K562 (cell line): ENCODE measurements around the gene MKS1. TPM values are rescaled to one million over a fixed set of nuclear protein-coding genes. Genes with fewer than 3 reads are reported as not detected.

ENCODE experiments used
- ADNP ChIP-seq: fragments of 200-800 bp; sonication (Bioruptor generic); IDR thresholded peaks from 2 replicates; pipeline ENCODE4 v1.6.1; 2016; ENCODE audit warnings: missing genetic modification characterization, missing compliant biosample characterization
- FOXA1 ChIP-seq: fragments of 450-650 bp; IDR thresholded peaks from 2 replicates; pipeline ENCODE4 v1.6.1; 2016; ENCODE audit warnings: mild to moderate bottlenecking, borderline replicate concordance
- HIVEP1 ChIP-seq: fragments of 250-450 bp; sonication (Bioruptor Pico); IDR thresholded peaks from 2 replicates; pipeline ENCODE4 v1.4.0; 2020; ENCODE audit warnings: mild to moderate bottlenecking
- L3MBTL2 ChIP-seq: fragments of 450-650 bp; IDR thresholded peaks from 2 replicates; pipeline ENCODE4 v1.6.1; 2016; ENCODE audit warnings: mild to moderate bottlenecking, moderate library complexity
- NFE2 ChIP-seq: IDR thresholded peaks from 2 replicates; pipeline ENCODE4 v1.6.1; 2014; ENCODE audit warnings: antibody characterized with exemption, low read depth
- NFRKB ChIP-seq: fragments of 450-650 bp; IDR thresholded peaks from 2 replicates; pipeline ENCODE4 v1.6.1; 2016; ENCODE audit warnings: low read depth
- NR3C1 ChIP-seq: sonication (generic); formaldehyde crosslinking; IDR thresholded peaks from 2 replicates; pipeline ENCODE4 v1.8.1; 2022; ENCODE audit warnings: missing genetic modification reagents
- RBM39 ChIP-seq: fragments of 200-400 bp; formaldehyde crosslinking; optimal IDR thresholded peaks from 2 replicates; pipeline ENCODE3; 2018; ENCODE audit warnings: low read depth, low read length
- RUNX1 ChIP-seq: sonication (generic); IDR thresholded peaks from 2 replicates; pipeline ENCODE4 v1.6.1; 2016; ENCODE audit warnings: antibody characterized with exemption, low read depth
- SMARCA4 ChIP-seq: fragments of 450-650 bp; IDR thresholded peaks from 2 replicates; pipeline ENCODE4 v1.6.1; 2016
- SMARCA5 ChIP-seq: fragments of 450-650 bp; IDR thresholded peaks from 2 replicates; pipeline ENCODE4 v1.6.1; 2016
- SOX6 ChIP-seq: fragments of 450-650 bp; IDR thresholded peaks from 2 replicates; pipeline ENCODE4 v1.6.1; 2014; ENCODE audit warnings: mild to moderate bottlenecking
- TRIM28 ChIP-seq: fragments of 450-650 bp; IDR thresholded peaks from 2 replicates; pipeline ENCODE4 v1.6.1; 2017
- U2AF2 ChIP-seq: fragments of 200-400 bp; formaldehyde crosslinking; optimal IDR thresholded peaks from 2 replicates; pipeline ENCODE3; 2017; ENCODE audit warnings: low read depth, mild to moderate bottlenecking, low read length
- ZNF174 ChIP-seq: fragments of 250-450 bp; sonication (Bioruptor Pico); IDR thresholded peaks from 2 replicates; pipeline ENCODE4 v1.4.0; 2020; ENCODE audit warnings: mild to moderate bottlenecking
- ZNF583 ChIP-seq: fragments of 250-450 bp; sonication (Bioruptor Pico); IDR thresholded peaks from 2 replicates; pipeline ENCODE4 v1.4.0; 2020
- polyA plus RNA-seq, 8 experiments: library from polyadenylated mRNA; depleted of rRNA in 4 of 8; stranded (reverse) in 5 of 8; unstranded in 3 of 8; fragments of >200 nt; fragmentation: Nextera tagmentation in 2 of 8; fragmentation: Illumina TruSeq in 1 of 8; extraction: Ambion mirVana in 2 of 8; extraction: Trizol in 1 of 8; gene quantifications; 2 replicates each; pipeline versions ENCODE4 v1.2.1 to v1.2.3, GENCODE V29; 2011 to 2014; ENCODE audit warnings: inconsistent platforms in 1 of 8, missing spikeins in 1 of 8
- total RNA-seq, 7 experiments: library from RNA; depleted of rRNA in 6 of 7; stranded (reverse); fragments of >200 nt in 6 of 7; fragmentation: Illumina TruSeq in 2 of 7; extraction: Trizol in 2 of 7; gene quantifications; 2 replicates each; pipeline versions ENCODE4 v1.2.1 to v1.2.3, GENCODE V29; 2011 to 2021; ENCODE audit warnings: low replicate concordance in 1 of 7
- TF ChIP-seq, protein P1 (sequence below), 2 experiments: fragments of 450-650 bp in 1 of 2; sonication (generic) in 1 of 2; formaldehyde crosslinking in 1 of 2; IDR thresholded peaks in 1 of 2; conservative IDR thresholded peaks in 1 of 2; 2 replicates each; pipeline versions ENCODE4 v1.6.1 to v1.8.1; 2016 to 2023; ENCODE audit warnings: mild to moderate bottlenecking in 2 of 2, moderate library complexity in 2 of 2, inconsistent platforms in 1 of 2, missing genetic modification reagents in 1 of 2
- TF ChIP-seq, protein P2 (sequence below): fragments of 200-600 bp; sonication (generic); IDR thresholded peaks from one replicate; pipeline ENCODE4 v1.6.1; 2012; ENCODE audit warnings: mild to moderate bottlenecking, low read depth, low read length, inconsistent platforms
- TF ChIP-seq, protein P3 (sequence below): fragments of 450-650 bp; formaldehyde crosslinking; IDR thresholded peaks from 2 replicates; pipeline ENCODE4 v1.4.0; 2022; ENCODE audit warnings: missing genetic modification characterization

The MKS1 gene
- total and polyA plus RNA-seq, 9 of the 15 experiments (the other 6 are each of a cell fraction or from before 2014, with no cell fraction given) = 16.3 to 31.0 (median 25.9) TPM

GRCh38 chr17:58224315-58224714 lies 5.3 kb upstream of the MKS1 start (continued):
- TF ChIP-seq, protein P1, sequence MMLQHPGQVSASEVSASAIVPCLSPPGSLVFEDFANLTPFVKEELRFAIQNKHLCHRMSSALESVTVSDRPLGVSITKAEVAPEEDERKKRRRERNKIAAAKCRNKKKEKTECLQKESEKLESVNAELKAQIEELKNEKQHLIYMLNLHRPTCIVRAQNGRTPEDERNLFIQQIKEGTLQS (IDR thresholded peaks at IDR 0.05) = peak; percentile 94
- TF ChIP-seq, protein P1 (CRISPR knock-in tag; conservative IDR thresholded peaks at IDR 0.05) = peak; percentile 64; the same call in 1 of the 2 replicates
- TF ChIP-seq NFRKB (no peak), U2AF2 (no peak), ADNP (tag) (no peak), NFE2 (peak; percentile 60), FOXA1 (no peak), SOX6 (no peak), ZNF174 (CRISPR knock-in tag) (no peak), ZNF583 (CRISPR knock-in tag) (no peak), TRIM28 (no peak), RBM39 (no peak), NR3C1 (CRISPR knock-in tag) (no peak), SMARCA5 (no peak), SMARCA4 (peak; percentile 74), RUNX1 (no peak), HIVEP1 (CRISPR knock-in tag) (no peak), L3MBTL2 (no peak)
- TF ChIP-seq, protein P2, sequence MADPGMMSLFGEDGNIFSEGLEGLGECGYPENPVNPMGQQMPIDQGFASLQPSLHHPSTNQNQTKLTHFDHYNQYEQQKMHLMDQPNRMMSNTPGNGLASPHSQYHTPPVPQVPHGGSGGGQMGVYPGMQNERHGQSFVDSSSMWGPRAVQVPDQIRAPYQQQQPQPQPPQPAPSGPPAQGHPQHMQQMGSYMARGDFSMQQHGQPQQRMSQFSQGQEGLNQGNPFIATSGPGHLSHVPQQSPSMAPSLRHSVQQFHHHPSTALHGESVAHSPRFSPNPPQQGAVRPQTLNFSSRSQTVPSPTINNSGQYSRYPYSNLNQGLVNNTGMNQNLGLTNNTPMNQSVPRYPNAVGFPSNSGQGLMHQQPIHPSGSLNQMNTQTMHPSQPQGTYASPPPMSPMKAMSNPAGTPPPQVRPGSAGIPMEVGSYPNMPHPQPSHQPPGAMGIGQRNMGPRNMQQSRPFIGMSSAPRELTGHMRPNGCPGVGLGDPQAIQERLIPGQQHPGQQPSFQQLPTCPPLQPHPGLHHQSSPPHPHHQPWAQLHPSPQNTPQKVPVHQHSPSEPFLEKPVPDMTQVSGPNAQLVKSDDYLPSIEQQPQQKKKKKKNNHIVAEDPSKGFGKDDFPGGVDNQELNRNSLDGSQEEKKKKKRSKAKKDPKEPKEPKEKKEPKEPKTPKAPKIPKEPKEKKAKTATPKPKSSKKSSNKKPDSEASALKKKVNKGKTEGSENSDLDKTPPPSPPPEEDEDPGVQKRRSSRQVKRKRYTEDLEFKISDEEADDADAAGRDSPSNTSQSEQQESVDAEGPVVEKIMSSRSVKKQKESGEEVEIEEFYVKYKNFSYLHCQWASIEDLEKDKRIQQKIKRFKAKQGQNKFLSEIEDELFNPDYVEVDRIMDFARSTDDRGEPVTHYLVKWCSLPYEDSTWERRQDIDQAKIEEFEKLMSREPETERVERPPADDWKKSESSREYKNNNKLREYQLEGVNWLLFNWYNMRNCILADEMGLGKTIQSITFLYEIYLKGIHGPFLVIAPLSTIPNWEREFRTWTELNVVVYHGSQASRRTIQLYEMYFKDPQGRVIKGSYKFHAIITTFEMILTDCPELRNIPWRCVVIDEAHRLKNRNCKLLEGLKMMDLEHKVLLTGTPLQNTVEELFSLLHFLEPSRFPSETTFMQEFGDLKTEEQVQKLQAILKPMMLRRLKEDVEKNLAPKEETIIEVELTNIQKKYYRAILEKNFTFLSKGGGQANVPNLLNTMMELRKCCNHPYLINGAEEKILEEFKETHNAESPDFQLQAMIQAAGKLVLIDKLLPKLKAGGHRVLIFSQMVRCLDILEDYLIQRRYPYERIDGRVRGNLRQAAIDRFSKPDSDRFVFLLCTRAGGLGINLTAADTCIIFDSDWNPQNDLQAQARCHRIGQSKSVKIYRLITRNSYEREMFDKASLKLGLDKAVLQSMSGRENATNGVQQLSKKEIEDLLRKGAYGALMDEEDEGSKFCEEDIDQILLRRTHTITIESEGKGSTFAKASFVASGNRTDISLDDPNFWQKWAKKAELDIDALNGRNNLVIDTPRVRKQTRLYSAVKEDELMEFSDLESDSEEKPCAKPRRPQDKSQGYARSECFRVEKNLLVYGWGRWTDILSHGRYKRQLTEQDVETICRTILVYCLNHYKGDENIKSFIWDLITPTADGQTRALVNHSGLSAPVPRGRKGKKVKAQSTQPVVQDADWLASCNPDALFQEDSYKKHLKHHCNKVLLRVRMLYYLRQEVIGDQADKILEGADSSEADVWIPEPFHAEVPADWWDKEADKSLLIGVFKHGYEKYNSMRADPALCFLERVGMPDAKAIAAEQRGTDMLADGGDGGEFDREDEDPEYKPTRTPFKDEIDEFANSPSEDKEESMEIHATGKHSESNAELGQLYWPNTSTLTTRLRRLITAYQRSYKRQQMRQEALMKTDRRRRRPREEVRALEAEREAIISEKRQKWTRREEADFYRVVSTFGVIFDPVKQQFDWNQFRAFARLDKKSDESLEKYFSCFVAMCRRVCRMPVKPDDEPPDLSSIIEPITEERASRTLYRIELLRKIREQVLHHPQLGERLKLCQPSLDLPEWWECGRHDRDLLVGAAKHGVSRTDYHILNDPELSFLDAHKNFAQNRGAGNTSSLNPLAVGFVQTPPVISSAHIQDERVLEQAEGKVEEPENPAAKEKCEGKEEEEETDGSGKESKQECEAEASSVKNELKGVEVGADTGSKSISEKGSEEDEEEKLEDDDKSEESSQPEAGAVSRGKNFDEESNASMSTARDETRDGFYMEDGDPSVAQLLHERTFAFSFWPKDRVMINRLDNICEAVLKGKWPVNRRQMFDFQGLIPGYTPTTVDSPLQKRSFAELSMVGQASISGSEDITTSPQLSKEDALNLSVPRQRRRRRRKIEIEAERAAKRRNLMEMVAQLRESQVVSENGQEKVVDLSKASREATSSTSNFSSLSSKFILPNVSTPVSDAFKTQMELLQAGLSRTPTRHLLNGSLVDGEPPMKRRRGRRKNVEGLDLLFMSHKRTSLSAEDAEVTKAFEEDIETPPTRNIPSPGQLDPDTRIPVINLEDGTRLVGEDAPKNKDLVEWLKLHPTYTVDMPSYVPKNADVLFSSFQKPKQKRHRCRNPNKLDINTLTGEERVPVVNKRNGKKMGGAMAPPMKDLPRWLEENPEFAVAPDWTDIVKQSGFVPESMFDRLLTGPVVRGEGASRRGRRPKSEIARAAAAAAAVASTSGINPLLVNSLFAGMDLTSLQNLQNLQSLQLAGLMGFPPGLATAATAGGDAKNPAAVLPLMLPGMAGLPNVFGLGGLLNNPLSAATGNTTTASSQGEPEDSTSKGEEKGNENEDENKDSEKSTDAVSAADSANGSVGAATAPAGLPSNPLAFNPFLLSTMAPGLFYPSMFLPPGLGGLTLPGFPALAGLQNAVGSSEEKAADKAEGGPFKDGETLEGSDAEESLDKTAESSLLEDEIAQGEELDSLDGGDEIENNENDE = no peak
- TF ChIP-seq, protein P3, sequence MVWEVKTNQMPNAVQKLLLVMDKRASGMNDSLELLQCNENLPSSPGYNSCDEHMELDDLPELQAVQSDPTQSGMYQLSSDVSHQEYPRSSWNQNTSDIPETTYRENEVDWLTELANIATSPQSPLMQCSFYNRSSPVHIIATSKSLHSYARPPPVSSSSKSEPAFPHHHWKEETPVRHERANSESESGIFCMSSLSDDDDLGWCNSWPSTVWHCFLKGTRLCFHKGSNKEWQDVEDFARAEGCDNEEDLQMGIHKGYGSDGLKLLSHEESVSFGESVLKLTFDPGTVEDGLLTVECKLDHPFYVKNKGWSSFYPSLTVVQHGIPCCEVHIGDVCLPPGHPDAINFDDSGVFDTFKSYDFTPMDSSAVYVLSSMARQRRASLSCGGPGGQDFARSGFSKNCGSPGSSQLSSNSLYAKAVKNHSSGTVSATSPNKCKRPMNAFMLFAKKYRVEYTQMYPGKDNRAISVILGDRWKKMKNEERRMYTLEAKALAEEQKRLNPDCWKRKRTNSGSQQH = no peak
